Measurements from ENCODE around the gene AIG1.

DNA sequence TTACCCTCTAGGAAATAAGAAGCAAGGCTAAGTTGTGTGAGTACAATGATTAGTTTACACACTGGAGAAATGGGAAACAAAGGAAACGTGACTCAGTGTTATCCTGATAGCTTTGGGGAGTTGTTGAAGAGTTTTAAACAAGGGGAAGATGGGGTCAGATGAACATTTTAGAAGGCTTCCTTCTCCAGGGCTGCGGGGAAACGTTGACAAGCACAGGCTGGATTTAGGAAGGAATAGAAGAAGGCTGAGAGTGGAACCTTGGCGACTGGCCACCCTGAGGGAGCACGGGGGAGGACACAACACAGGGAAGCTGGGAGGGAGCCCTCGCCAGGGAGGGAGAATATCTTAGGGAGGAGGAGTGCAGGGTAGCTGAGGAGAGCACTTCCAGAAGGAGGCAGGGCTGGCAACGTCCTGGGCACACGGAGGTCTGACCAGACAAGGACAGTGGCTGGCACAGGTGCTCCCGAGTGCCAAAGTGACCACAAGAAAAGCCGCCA lies 134.7 kb downstream of the AIG1 start:
- TF ChIP-seq, protein P1, sequence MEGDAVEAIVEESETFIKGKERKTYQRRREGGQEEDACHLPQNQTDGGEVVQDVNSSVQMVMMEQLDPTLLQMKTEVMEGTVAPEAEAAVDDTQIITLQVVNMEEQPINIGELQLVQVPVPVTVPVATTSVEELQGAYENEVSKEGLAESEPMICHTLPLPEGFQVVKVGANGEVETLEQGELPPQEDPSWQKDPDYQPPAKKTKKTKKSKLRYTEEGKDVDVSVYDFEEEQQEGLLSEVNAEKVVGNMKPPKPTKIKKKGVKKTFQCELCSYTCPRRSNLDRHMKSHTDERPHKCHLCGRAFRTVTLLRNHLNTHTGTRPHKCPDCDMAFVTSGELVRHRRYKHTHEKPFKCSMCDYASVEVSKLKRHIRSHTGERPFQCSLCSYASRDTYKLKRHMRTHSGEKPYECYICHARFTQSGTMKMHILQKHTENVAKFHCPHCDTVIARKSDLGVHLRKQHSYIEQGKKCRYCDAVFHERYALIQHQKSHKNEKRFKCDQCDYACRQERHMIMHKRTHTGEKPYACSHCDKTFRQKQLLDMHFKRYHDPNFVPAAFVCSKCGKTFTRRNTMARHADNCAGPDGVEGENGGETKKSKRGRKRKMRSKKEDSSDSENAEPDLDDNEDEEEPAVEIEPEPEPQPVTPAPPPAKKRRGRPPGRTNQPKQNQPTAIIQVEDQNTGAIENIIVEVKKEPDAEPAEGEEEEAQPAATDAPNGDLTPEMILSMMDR (IDR thresholded peaks at IDR 0.05; ENCODE audit: low read length), result no peak
- TF ChIP-seq EZH2 (IDR thresholded peaks at IDR 0.05; ENCODE audit: borderline replicate concordance, low read length), result no peak

Data from OCI-LY1 (cell line).